Tibial nerve (tissue), 3 donors: ENCODE results near the gene NWD2.

Experiments
- POLR2A ChIP-seq, 2 donors: fragments of 450-650 bp; IDR thresholded peaks; one replicate each; pipeline ENCODE4 v1.6.1; 2017; ENCODE audit warnings: antibody characterized with exemption in 2 of 2, mild to moderate bottlenecking in 2 of 2, moderate library complexity in 2 of 2
- TF ChIP-seq, protein P1 (sequence below), 5 experiments: fragments of 200-600 bp in 3 of 5; fragments of 450-650 bp in 2 of 5; sonication (generic) in 3 of 5; IDR thresholded peaks; one replicate each; pipeline ENCODE4 v1.5.1; 2016 to 2019; ENCODE audit warnings: antibody characterized with exemption in 5 of 5, mild to moderate bottlenecking in 3 of 5, moderate library complexity in 2 of 5

GRCh38 chr4:37279121-37279520 lies 34.6 kb downstream of the NWD2 start:
- TF ChIP-seq, protein P1, sequence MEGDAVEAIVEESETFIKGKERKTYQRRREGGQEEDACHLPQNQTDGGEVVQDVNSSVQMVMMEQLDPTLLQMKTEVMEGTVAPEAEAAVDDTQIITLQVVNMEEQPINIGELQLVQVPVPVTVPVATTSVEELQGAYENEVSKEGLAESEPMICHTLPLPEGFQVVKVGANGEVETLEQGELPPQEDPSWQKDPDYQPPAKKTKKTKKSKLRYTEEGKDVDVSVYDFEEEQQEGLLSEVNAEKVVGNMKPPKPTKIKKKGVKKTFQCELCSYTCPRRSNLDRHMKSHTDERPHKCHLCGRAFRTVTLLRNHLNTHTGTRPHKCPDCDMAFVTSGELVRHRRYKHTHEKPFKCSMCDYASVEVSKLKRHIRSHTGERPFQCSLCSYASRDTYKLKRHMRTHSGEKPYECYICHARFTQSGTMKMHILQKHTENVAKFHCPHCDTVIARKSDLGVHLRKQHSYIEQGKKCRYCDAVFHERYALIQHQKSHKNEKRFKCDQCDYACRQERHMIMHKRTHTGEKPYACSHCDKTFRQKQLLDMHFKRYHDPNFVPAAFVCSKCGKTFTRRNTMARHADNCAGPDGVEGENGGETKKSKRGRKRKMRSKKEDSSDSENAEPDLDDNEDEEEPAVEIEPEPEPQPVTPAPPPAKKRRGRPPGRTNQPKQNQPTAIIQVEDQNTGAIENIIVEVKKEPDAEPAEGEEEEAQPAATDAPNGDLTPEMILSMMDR (IDR thresholded peaks at IDR 0.05) = no peak
- no peak for TF ChIP-seq POLR2A (IDR thresholded peaks at IDR 0.05)
